ES-I3 (cell line): ENCODE results near the gene PIP5K1C.

ENCODE experiments used
- H3K36me3 ChIP-seq: 2 replicates; pipeline ENCODE4 v1.6.1; 2013; ENCODE audit warnings: mild to moderate bottlenecking, low read length, control low read depth, moderate library complexity; ENCODE audit not compliant: insufficient read depth
- H3K4me1 ChIP-seq: 2 replicates; pipeline ENCODE4 v1.6.1; 2013; ENCODE audit warnings: mild to moderate bottlenecking, control low read depth, low read length; ENCODE audit not compliant: insufficient read depth
- H3K9ac ChIP-seq: 2 replicates; pipeline ENCODE4 v1.6.1; 2013; ENCODE audit warnings: low read depth, mild to moderate bottlenecking, low read length, moderate library complexity
- H3K9me3 ChIP-seq: 2 replicates; pipeline ENCODE4 v1.6.1; 2013; ENCODE audit warnings: mild to moderate bottlenecking, low read length, moderate library complexity; ENCODE audit not compliant: control insufficient read depth, insufficient read depth

The PIP5K1C gene

GRCh38 chr19:3694361-3695123, 5.7 kb downstream of the PIP5K1C start:
- Histone ChIP-seq H3K4me1 (no peaks in the 10 kb centered on the region), H3K36me3 (no peaks in the 10 kb centered on the region), H3K9me3 (no peaks in the 10 kb centered on the region), H3K9ac (no peak overlapping the region)

- Histone ChIP-seq H3K9ac (no peak overlapping the region), H3K9me3 (no peaks in the 10 kb centered on the region), H3K4me1 (no peaks in the 10 kb centered on the region; the same call in 1 of the 2 replicates), H3K36me3 (no peaks in the 10 kb centered on the region)
Measured at GRCh38 chr19:3693025-3693925, 7.0 kb downstream of the PIP5K1C start.

- H3K9me3 ChIP-seq, result no peaks in the 10 kb centered on the region
- H3K4me1 ChIP-seq, result peaks cover 3% of the 10 kb centered on the region; the same call in 1 of the 2 replicates
- H3K36me3 ChIP-seq, result no peaks in the 10 kb centered on the region
- H3K9ac ChIP-seq, result no peak overlapping the region
Measured at GRCh38 chr19:3692141-3693024, 7.9 kb downstream of the PIP5K1C start.

GRCh38 chr19:3691726-3692125, 8.5 kb downstream of the PIP5K1C start:
- Histone ChIP-seq H3K9me3 (no peaks in the 10 kb centered on the region), H3K9ac (no peak overlapping the region), H3K36me3 (no peaks in the 10 kb centered on the region), H3K4me1 (peaks cover 5% of the 10 kb centered on the region; the same call in 1 of the 2 replicates)

GRCh38 chr19:3691372-3691716, 8.9 kb downstream of the PIP5K1C start:
- Histone ChIP-seq H3K9ac (no peak overlapping the region), H3K4me1 (peaks cover 5% of the 10 kb centered on the region; the same call in 1 of the 2 replicates), H3K9me3 (no peaks in the 10 kb centered on the region), H3K36me3 (no peaks in the 10 kb centered on the region)

- H3K9me3 ChIP-seq, result no peaks in the 10 kb centered on the region
- no peak overlapping the region for H3K9ac ChIP-seq
- H3K4me1 ChIP-seq, result peaks cover 5% of the 10 kb centered on the region; the same call in 1 of the 2 replicates
- H3K36me3 ChIP-seq, result no peaks in the 10 kb centered on the region
Measured at GRCh38 chr19:3690551-3691371, 9.5 kb downstream of the PIP5K1C start.

- H3K9me3 ChIP-seq, result no peaks in the 10 kb centered on the region; the same call in 1 of the 2 replicates
- H3K36me3 ChIP-seq, result no peaks in the 10 kb centered on the region
- H3K9ac ChIP-seq, result peak overlapping the region; percentile 54
- peaks cover 10% of the 10 kb centered on the region; the same call in 1 of the 2 replicates for H3K4me1 ChIP-seq
Measured at GRCh38 chr19:3687774-3688706, 12.2 kb downstream of the PIP5K1C start.

- no peaks in the 10 kb centered on the region for H3K36me3 ChIP-seq
- peak overlapping the region; percentile 54; the same call in 1 of the 2 replicates for H3K9ac ChIP-seq
- peaks cover 12% of the 10 kb centered on the region; the same call in 1 of the 2 replicates for H3K4me1 ChIP-seq
- H3K9me3 ChIP-seq, result no peaks in the 10 kb centered on the region; the same call in 1 of the 2 replicates
Measured at GRCh38 chr19:3687393-3687773, 12.9 kb downstream of the PIP5K1C start.

GRCh38 chr19:3684817-3685410, 15.4 kb downstream of the PIP5K1C start:
- H3K9me3 ChIP-seq, result no peaks in the 10 kb centered on the region; the same call in 1 of the 2 replicates
- H3K9ac ChIP-seq, result no peak overlapping the region
- H3K4me1 ChIP-seq, result peaks cover 23% of the 10 kb centered on the region; the same call in 1 of the 2 replicates
- no peaks in the 10 kb centered on the region for H3K36me3 ChIP-seq

GRCh38 chr19:3684054-3684816, 16.0 kb downstream of the PIP5K1C start:
- peaks cover 23% of the 10 kb centered on the region; the same call in 1 of the 2 replicates for H3K4me1 ChIP-seq
- H3K36me3 ChIP-seq, result no peaks in the 10 kb centered on the region
- no peak overlapping the region for H3K9ac ChIP-seq
- no peaks in the 10 kb centered on the region; the same call in 1 of the 2 replicates for H3K9me3 ChIP-seq

GRCh38 chr19:3683405-3684053, 16.7 kb downstream of the PIP5K1C start:
- H3K9me3 ChIP-seq, result no peaks in the 10 kb centered on the region; the same call in 1 of the 2 replicates
- no peak overlapping the region for H3K9ac ChIP-seq
- no peaks in the 10 kb centered on the region for H3K36me3 ChIP-seq
- peaks cover 23% of the 10 kb centered on the region; the same call in 1 of the 2 replicates for H3K4me1 ChIP-seq
